Stimulated activated CD4-positive, alpha-beta T cell treated with anti-CD3 and anti-CD28 coated beads, TNF-alpha, amount 100 ng/mL, for 1 hour (primary cell): Measurements from ENCODE around the gene METTL2A.
A peak's percentile ranks its signal among the peaks of the same experiment; 100 is the strongest.
"Not testable (repeated sequence)": the region's sequence is repeated elsewhere in the genome, so short reads cannot be mapped to it uniquely, and the experiment has no call there.

ENCODE experiments used
- DNase-seq, 3 donors: peaks; one replicate each; pipeline ENCODE4 v3.0.0-alpha.2; 2020; ENCODE audit warnings: low read depth in 3 of 3, low spot score in 1 of 3

Gene METTL2A, protein sequence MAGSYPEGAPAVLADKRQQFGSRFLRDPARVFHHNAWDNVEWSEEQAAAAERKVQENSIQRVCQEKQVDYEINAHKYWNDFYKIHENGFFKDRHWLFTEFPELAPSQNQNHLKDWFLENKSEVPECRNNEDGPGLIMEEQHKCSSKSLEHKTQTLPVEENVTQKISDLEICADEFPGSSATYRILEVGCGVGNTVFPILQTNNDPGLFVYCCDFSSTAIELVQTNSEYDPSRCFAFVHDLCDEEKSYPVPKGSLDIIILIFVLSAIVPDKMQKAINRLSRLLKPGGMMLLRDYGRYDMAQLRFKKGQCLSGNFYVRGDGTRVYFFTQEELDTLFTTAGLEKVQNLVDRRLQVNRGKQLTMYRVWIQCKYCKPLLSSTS

DNA sequence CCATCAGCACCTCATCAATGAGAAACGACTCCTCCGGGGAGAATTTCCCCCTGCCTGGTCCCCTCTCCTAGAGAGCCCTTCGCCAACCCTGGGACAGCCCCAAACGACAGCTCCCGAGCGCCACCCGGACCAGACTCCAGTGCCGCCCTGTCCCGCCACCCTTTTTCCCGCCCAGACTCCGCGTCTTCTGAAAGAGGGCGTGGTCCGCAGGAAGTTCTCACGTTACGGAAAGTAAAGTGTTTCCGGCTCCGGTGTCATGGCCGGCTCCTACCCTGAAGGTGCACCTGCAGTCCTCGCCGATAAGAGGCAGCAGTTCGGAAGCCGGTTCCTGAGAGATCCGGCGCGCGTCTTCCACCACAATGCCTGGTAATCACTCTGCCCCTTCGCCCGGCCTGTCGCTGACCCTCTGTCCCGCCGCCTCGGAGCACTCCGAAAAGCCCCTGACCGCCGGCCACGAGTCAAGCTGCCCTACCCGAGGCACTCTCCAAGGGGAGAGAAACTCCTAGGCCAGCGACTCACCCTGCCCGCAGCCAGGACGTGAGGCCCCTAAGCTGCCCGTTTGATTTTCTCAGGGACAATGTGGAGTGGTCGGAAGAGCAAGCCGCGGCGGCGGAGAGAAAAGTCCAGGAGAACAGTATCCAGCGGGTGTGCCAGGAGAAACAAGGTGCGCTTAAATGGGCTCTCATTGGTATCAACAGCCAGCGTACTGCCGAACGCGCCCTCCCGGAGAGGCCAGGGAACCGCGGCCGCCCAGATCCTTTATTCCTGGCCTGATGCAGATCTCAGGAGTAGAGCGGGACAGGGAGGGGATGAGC, at the start of gene METTL2A:
Gene METTL2A (plus strand): TSS at position 251 of the 815 bp plus-strand sequence. CDS start 6 bp downstream, at position 257.
- peak; percentile 55 to 66 (median 61) for DNase-seq

DNA sequence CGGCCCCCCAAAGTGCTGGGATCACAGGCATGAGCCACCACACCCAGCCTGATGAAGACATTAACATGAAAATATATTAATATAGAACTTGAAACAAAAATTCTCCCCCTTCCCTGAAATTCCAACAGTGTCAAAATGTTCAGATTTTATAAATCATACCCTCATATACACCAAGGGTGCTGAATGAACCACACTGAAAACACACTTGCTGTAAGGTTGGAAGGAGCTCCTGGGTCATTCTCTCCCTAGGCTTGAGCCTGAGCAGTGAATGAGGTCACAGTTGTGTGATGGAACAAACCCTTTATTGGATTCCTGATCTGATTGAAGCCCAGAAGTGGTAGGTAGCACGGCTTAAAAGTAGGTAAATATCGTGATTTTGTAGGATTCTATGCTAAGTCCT, 43.4 kb upstream of the METTL2A start, which contains the start of gene EFCAB3:
Gene EFCAB3 (plus strand): TSS at position 301 of the 400 bp plus-strand sequence. CDS start 2,427 bp downstream, outside the sequence.
- no peak for DNase-seq

DNA sequence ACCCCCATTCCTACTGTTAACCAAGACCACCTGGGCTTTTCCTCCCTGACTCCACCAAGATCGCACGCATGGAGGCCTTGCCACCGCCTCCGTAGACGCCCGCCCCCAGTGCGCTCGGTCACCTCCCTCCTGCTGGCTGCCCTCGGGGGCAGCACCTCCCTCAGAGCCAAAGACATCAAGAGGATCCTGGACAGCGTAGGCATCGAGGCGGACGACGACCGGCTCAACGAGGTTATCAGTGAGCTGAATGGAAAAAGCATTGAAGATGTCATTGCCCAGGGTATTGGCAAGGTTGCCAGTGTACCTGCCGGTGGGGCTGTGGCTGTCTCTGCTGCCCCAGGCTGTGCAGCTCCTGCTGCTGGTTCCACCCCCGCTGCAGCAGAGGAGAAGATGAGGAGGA, 42.1 kb upstream of the METTL2A start:
- DNase-seq, result no peak

- DNase-seq, result no peak
Observed at GRCh38 chr17:62388856-62389255, 34.8 kb upstream of the METTL2A start.

- DNase-seq, result no peak
Observed at GRCh38 chr17:62392908-62393307, 30.8 kb upstream of the METTL2A start.

DNA sequence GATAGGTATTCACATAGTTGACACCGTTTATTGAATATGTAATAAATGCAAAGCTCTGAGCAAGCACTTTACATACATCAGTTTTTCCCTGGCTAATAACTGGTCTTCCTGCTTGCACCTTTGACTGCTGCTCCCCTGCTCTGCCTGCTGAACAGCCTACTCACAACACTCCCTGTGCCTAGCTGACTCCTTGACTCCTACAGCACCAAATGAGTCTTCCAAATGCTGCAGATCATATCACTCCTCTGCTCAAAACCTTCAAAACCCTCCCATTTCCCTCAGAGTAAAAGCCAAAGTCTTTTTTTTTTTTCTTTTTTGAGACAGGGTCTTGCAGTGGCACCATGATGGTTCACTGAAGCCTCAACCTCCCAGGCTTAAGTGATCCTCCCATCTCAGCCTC, 24.8 kb upstream of the METTL2A start:
- DNase-seq, result no peak

DNA sequence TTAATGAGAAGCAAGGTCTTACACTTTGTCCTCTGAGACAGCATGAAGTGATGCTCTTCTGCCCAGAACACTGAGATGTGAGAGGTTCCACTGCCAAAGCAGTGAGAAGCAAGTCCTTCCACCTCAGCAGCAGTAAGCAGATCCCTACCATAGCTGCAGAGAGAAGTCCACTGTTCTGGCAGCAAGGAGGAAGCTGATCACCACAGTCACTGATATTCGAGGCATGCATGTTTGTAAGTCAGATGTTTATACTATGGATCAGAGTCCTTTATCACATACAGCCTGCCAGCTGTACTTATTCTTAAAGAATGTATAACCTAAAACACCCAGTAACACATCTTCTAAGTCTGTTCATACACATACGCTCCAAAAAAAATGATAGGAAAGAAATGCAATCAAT, 18.2 kb upstream of the METTL2A start:
- no peak for DNase-seq

- not testable (repeated sequence) for DNase-seq
Observed at GRCh38 chr17:62413090-62413489, 10.6 kb upstream of the METTL2A start.

- not testable (repeated sequence) for DNase-seq
Observed at GRCh38 chr17:62426214-62426613, 2.5 kb downstream of the METTL2A start.

GRCh38 chr17:62435251-62435650, 11.6 kb downstream of the METTL2A start:
- not testable (repeated sequence) for DNase-seq

- not testable (repeated sequence) for DNase-seq
Observed at GRCh38 chr17:62441181-62441580, 17.5 kb downstream of the METTL2A start.

DNA sequence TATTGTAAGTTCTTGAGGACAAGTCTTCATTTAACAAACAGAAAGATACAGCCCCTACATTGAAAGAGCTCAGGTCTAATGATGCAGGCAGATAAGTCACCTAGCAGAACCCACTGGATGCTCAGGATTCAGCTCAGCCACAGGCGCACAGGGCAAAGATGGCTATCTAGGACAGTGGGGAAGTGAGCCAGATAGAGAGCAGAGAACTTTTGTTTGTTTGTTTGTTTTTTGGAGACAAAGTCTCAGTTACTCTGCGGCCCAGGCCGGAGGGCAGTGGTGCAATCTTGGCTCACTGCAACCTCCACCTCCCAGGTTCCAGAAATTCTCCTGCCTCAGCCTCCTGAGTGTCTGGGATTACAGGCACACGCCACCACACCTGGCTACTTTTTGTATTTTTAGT, 20.4 kb downstream of the METTL2A start:
- DNase-seq, result no peak

- not testable (repeated sequence) for DNase-seq
Observed at GRCh38 chr17:62445791-62446190, 22.1 kb downstream of the METTL2A start.

DNA sequence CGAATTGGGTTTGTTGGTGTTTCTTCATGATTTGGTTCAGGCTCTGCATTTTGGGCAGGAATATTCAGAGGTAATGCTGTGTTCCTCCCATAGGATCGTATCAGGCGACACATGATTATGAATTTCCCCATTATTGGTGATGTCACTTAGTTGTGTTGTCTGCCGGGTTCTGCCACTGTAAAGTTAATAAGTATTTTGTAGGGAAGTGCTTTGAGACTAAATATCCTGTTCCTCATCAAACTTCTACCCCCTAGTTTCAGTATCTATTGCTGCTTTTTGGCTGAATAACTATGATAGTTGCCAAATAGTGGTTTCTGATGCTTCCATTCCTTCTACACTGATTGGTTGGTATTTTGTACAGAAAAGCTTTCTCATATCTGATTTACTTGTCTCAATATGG, 28.5 kb downstream of the METTL2A start:
- DNase-seq, result not testable (repeated sequence)

- DNase-seq, result not testable (repeated sequence)
Observed at GRCh38 chr17:62453041-62453440, 29.3 kb downstream of the METTL2A start.

DNA sequence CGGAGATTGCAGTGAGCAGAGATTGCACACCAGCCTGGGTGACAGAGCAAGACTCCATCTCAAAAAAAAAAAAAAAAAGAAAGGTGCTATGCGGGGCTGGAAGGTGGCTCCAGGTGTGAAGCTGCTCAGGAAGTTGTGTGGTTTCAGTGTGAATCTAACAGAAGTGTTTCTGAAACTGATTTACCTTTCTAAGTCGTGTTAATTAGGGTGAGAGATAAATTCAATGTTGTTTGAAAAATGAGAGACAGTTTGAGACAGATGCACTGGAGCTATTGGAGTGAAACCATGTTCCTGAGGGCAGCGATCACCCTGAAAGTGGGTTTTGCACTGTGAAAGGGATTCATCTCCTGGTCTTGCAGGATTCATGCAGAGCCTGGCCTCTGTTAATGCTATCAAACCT, 30.0 kb downstream of the METTL2A start:
- not testable (repeated sequence) for DNase-seq

GRCh38 chr17:62454111-62454510, 30.4 kb downstream of the METTL2A start:
- DNase-seq, result not testable (repeated sequence)

- no peak for DNase-seq
Observed at GRCh38 chr17:62456016-62456415, 32.3 kb downstream of the METTL2A start.

DNA sequence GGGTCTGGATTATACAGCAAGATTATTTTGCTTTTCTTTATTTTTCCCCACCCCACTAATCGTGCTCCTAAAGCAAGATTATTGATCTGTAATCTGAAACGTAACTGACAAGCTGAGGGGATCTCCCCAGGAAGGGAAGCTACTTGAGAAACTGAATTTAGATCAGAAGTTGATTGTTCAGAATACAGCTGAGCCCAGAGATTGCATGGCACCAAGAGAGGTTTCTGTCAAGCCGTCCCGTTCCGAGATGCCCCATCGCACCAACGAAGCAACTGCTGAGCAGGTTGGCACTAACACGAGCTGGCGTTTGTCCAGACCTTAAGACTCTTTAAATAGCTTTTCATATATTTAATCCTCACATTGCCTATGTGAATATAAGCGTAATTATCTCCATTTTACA, 34.8 kb downstream of the METTL2A start:
- DNase-seq, result not testable (repeated sequence)

GRCh38 chr17:62464422-62464821, 40.7 kb downstream of the METTL2A start:
- not testable (repeated sequence) for DNase-seq

DNA sequence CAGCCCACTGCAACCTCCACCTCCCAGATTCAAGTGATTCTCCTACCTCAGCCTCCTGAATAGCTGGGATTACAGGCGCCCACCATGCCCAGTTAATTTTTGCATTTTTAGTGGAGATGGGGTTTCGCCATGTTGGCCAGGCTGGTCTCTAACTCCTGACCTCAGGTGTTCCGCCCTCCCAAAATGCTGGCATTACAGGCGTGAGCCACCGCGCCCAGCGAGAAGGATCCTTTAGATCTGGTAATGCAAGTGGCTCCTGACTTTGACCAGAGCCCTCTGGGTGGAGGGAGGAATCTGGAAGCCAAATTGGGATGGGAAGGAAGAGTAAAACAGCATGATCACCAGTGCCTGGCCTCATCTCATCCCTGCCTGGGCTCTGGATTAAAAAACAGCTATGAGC, 41.6 kb downstream of the METTL2A start:
- DNase-seq, result not testable (repeated sequence)
